Tibial nerve (tissue), 4 donors: ENCODE data around the gene SUPT5H.
A peak's percentile ranks its signal among the peaks of the same experiment; 100 is the strongest.

Experiments
- EP300 ChIP-seq, 2 donors: sonication (generic); formaldehyde crosslinking; IDR thresholded peaks; one replicate each; pipeline ENCODE4 v1.6.1; 2017; ENCODE audit warnings: antibody characterized with exemption in 2 of 2, mild to moderate bottlenecking in 1 of 2
- TF ChIP-seq, protein P1 (sequence below), 5 experiments: fragments of 200-600 bp in 3 of 5; fragments of 450-650 bp in 2 of 5; sonication (generic) in 3 of 5; IDR thresholded peaks; one replicate each; pipeline ENCODE4 v1.5.1; 2016 to 2019; ENCODE audit warnings: antibody characterized with exemption in 5 of 5, mild to moderate bottlenecking in 3 of 5, moderate library complexity in 2 of 5

- TF ChIP-seq, protein P1, sequence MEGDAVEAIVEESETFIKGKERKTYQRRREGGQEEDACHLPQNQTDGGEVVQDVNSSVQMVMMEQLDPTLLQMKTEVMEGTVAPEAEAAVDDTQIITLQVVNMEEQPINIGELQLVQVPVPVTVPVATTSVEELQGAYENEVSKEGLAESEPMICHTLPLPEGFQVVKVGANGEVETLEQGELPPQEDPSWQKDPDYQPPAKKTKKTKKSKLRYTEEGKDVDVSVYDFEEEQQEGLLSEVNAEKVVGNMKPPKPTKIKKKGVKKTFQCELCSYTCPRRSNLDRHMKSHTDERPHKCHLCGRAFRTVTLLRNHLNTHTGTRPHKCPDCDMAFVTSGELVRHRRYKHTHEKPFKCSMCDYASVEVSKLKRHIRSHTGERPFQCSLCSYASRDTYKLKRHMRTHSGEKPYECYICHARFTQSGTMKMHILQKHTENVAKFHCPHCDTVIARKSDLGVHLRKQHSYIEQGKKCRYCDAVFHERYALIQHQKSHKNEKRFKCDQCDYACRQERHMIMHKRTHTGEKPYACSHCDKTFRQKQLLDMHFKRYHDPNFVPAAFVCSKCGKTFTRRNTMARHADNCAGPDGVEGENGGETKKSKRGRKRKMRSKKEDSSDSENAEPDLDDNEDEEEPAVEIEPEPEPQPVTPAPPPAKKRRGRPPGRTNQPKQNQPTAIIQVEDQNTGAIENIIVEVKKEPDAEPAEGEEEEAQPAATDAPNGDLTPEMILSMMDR (IDR thresholded peaks at IDR 0.05), result no peak
- TF ChIP-seq EP300 (IDR thresholded peaks at IDR 0.05), result peak in 1 of 2 donors; percentile 39
Measured at GRCh38 chr19:39411081-39411831, 34.1 kb upstream of the SUPT5H start.
